H9 (cell line): ENCODE data around the gene PLEKHA7. TPM values are rescaled to one million over a fixed set of nuclear protein-coding genes. Genes with fewer than 3 reads are reported as not detected.

Source experiments
- DNase-seq: peaks from one replicate; pipeline ENCODE4 v3.0.0-alpha.2; 2017
- H2AFZ ChIP-seq: one replicate; pipeline ENCODE4 v1.6.1; 2013; ENCODE audit warnings: mild to moderate bottlenecking, low read length, control low read depth, moderate library complexity
- H2AK5ac ChIP-seq: 2 replicates; pipeline ENCODE4 v1.6.1; 2013; ENCODE audit warnings: low read length, control low read depth, mixed read lengths; ENCODE audit not compliant: insufficient read length
- H2BK120ac ChIP-seq: one replicate; pipeline ENCODE4 v1.6.1; 2013; ENCODE audit warnings: low read depth, mild to moderate bottlenecking, low read length, control low read depth, inconsistent platforms; ENCODE audit not compliant: poor library complexity, severe bottlenecking
- H2BK12ac ChIP-seq: 2 replicates; pipeline ENCODE4 v1.6.1; 2013; ENCODE audit warnings: low read length, control low read depth, mixed read lengths, low read depth; ENCODE audit not compliant: insufficient read length
- H2BK15ac ChIP-seq: 2 replicates; pipeline ENCODE4 v1.6.1; 2013; ENCODE audit warnings: low read depth, low read length, control low read depth
- H2BK20ac ChIP-seq: one replicate; pipeline ENCODE4 v1.6.1; 2013; ENCODE audit warnings: low read depth, mild to moderate bottlenecking, low read length, control low read depth, inconsistent platforms; ENCODE audit not compliant: poor library complexity, severe bottlenecking
- H2BK5ac ChIP-seq: 2 replicates; pipeline ENCODE4 v1.6.1; 2013; ENCODE audit warnings: low read length, control low read depth, mixed read lengths; ENCODE audit not compliant: insufficient read length
- H3K14ac ChIP-seq: 2 replicates; pipeline ENCODE4 v1.6.1; 2013; ENCODE audit warnings: low read length, control low read depth; ENCODE audit not compliant: insufficient read depth
- H3K18ac ChIP-seq: 2 replicates; pipeline ENCODE4 v1.6.1; 2013; ENCODE audit warnings: low read depth, mild to moderate bottlenecking, mixed read lengths, low read length, control low read depth; ENCODE audit not compliant: insufficient read length
- H3K23ac ChIP-seq: 2 replicates; pipeline ENCODE4 v1.6.1; 2013; ENCODE audit warnings: low read length, control low read depth, mixed read lengths, low read depth; ENCODE audit not compliant: insufficient read length
- H3K23me2 ChIP-seq: 2 replicates; pipeline ENCODE4 v1.6.1; 2013; ENCODE audit warnings: low read depth, mild to moderate bottlenecking, mixed read lengths, low read length, control low read depth; ENCODE audit not compliant: insufficient read length, poor library complexity, severe bottlenecking
- H3K27ac ChIP-seq: 2 replicates; pipeline ENCODE4 v1.5.1; 2013; ENCODE audit warnings: low read length, control low read depth, mixed read lengths, low read depth; ENCODE audit not compliant: insufficient read length
- H3K27me3 ChIP-seq: 2 replicates; pipeline ENCODE4 v1.6.1; 2013; ENCODE audit warnings: low read length, control low read depth, inconsistent platforms; ENCODE audit not compliant: insufficient read depth
- H3K4ac ChIP-seq: 2 replicates; pipeline ENCODE4 v1.6.1; 2013; ENCODE audit warnings: low read depth, mild to moderate bottlenecking, control low read depth, inconsistent platforms, low read length, moderate library complexity
- H3K4me1 ChIP-seq: 2 replicates; pipeline ENCODE4 v1.6.1; 2013; ENCODE audit warnings: low read length, control low read depth, inconsistent platforms; ENCODE audit not compliant: insufficient read depth
- H3K4me2 ChIP-seq: 2 replicates; pipeline ENCODE4 v1.6.1; 2013; ENCODE audit warnings: low read length, control low read depth, mixed read lengths; ENCODE audit not compliant: insufficient read length, insufficient read depth
- H3K56ac ChIP-seq: 2 replicates; pipeline ENCODE4 v1.6.1; 2013; ENCODE audit warnings: low read depth, mild to moderate bottlenecking, mixed read lengths, low read length, control low read depth; ENCODE audit not compliant: insufficient read length
- H3K79me1 ChIP-seq: 2 replicates; pipeline ENCODE4 v1.6.1; 2013; ENCODE audit warnings: low read depth, mild to moderate bottlenecking, moderate library complexity, low read length, control low read depth, inconsistent platforms; ENCODE audit not compliant: insufficient read depth, poor library complexity, severe bottlenecking
- H3K79me2 ChIP-seq: 2 replicates; pipeline ENCODE4 v1.6.1; 2013; ENCODE audit warnings: low read length, control low read depth, inconsistent platforms; ENCODE audit not compliant: insufficient read depth
- H3K9ac ChIP-seq: 2 replicates; pipeline ENCODE4 v1.6.1; 2013; ENCODE audit warnings: low read length, control low read depth, mixed read lengths; ENCODE audit not compliant: insufficient read length; ENCODE audit errors: extremely low read depth
- H3K9me3 ChIP-seq: one replicate; pipeline ENCODE4 v1.6.1; 2013; ENCODE audit warnings: low read depth, low read length, inconsistent platforms; ENCODE audit not compliant: control insufficient read depth
- H3T11ph ChIP-seq: one replicate; pipeline ENCODE4 v1.6.1; 2013; ENCODE audit warnings: mild to moderate bottlenecking, low read length, control low read depth, inconsistent platforms
- H4K20me1 ChIP-seq: one replicate; pipeline ENCODE4 v1.6.1; 2013; ENCODE audit not compliant: control insufficient read depth, insufficient read length, insufficient read depth
- H4K5ac ChIP-seq: 2 replicates; pipeline ENCODE4 v1.6.1; 2013; ENCODE audit warnings: low read depth, mild to moderate bottlenecking, mixed read lengths, low read length, control low read depth; ENCODE audit not compliant: insufficient read length
- H4K8ac ChIP-seq: replicated peaks from 2 replicates; pipeline ENCODE4 v1.6.1; 2013; ENCODE audit warnings: low read length, control low read depth, mixed read lengths, low read depth; ENCODE audit not compliant: insufficient read length
- H4K91ac ChIP-seq: 2 replicates; pipeline ENCODE4 v1.6.1; 2013; ENCODE audit warnings: low read depth, mild to moderate bottlenecking, moderate library complexity, mixed read lengths, low read length, control low read depth; ENCODE audit not compliant: insufficient read length
- H3K27ac Mint-ChIP-seq, 3 experiments: 2 replicates in 2 of 3; 3 replicates in 1 of 3; pipeline ENCODE4 v1.8.0; 2020 to 2021; ENCODE audit warnings: mixed read lengths in 3 of 3, mild to moderate bottlenecking in 1 of 3, moderate library complexity in 1 of 3
- H3K27me3 Mint-ChIP-seq: 2 replicates; pipeline ENCODE4 v1.8.0; 2021; ENCODE audit warnings: low read depth, mild to moderate bottlenecking, moderate library complexity, mixed read lengths
- H3K36me3 Mint-ChIP-seq, 3 experiments: 2 replicates in 2 of 3; 3 replicates in 1 of 3; pipeline ENCODE4 v1.8.0; 2020 to 2021; ENCODE audit warnings: low read depth in 3 of 3, mixed read lengths in 3 of 3; ENCODE audit not compliant: insufficient read depth in 1 of 3
- H3K4me1 Mint-ChIP-seq, 2 experiments: 2 replicates each; pipeline ENCODE4 v1.8.0; 2020; ENCODE audit warnings: mixed read lengths in 2 of 2
- H3K4me3 Mint-ChIP-seq, 2 experiments: 2 replicates in 1 of 2; 3 replicates in 1 of 2; pipeline ENCODE4 v1.8.0; 2020 to 2021; ENCODE audit warnings: mild to moderate bottlenecking in 2 of 2, mixed read lengths in 2 of 2, moderate library complexity in 1 of 2
- H3K9me3 Mint-ChIP-seq, 2 experiments: 2 replicates in 1 of 2; 3 replicates in 1 of 2; pipeline ENCODE4 v1.8.0; 2020; ENCODE audit warnings: mild to moderate bottlenecking in 2 of 2, mixed read lengths in 2 of 2, moderate library complexity in 1 of 2
- CTCF ChIP-seq: fragments of 200-600 bp; sonication (generic); conservative IDR thresholded peaks from 3 replicates; pipeline ENCODE4 v1.8.0; 2021; ENCODE audit warnings: antibody characterized with exemption, mild to moderate bottlenecking
- WGBS: extraction: QIAGEN DNeasy Blood & Tissue Kit; methylation state at CpG from one replicate; pipeline ENCODE4 v1.1.7; 2013; ENCODE audit warnings: missing lambda C conversion rate, low lambda C conversion rate, mixed read lengths; ENCODE audit not compliant: insufficient read length; ENCODE audit errors: extremely low coverage; 5-methylcytosine and 5-hydroxymethylcytosine counted together
- total RNA-seq: library from RNA; stranded (reverse); gene quantifications from 2 replicates; pipeline ENCODE4 v1.2.1, GENCODE V29; 2021

The PLEKHA7 gene
- total RNA-seq, 1 experiment from 2014 or later = 21.0 TPM

GRCh38 chr11:16928044-16928443 is 86.2 kb downstream of the PLEKHA7 start:
- H4K20me1 ChIP-seq = no peaks in the 10 kb centered on the region
- TF ChIP-seq CTCF = no peak
- peaks cover 13% of the 10 kb centered on the region for H3K23me2 ChIP-seq
- DNase-seq = no peak
- Mint-ChIP-seq H3K27ac (no peak overlapping the region), H3K27me3 (peaks cover 50% of the 10 kb centered on the region), H3K4me3 (no peak overlapping the region; a peak in 1 of 5 replicates), H3K4me1 (peaks cover 31 to 40% of the 10 kb centered on the region in 2 experiments), H3K36me3 (no peaks in the 10 kb centered on the region; a peak in 1 of 7 replicates), H3K9me3 (no peaks in the 10 kb centered on the region)
- no peak overlapping the region for H2BK120ac ChIP-seq
- H3K9ac ChIP-seq = no peak overlapping the region
- no peak overlapping the region for H3K23ac ChIP-seq
- no peak overlapping the region for H2AFZ ChIP-seq
- H2BK20ac ChIP-seq = no peak overlapping the region
- H4K91ac ChIP-seq = no peak overlapping the region
- WGBS = no CpG with 5 or more reads among the region's 4 CpGs
- no peaks in the 10 kb centered on the region for H3K79me1 ChIP-seq
- H2AK5ac ChIP-seq = no peak overlapping the region
- peaks cover 6% of the 10 kb centered on the region; the same call in 1 of the 2 replicates for H3K4me1 ChIP-seq
- no peak overlapping the region for H3T11ph ChIP-seq
- H3K9me3 ChIP-seq = no peaks in the 10 kb centered on the region
- no peak overlapping the region for H3K56ac ChIP-seq
- peaks cover 13% of the 10 kb centered on the region; the same call in 1 of the 2 replicates for H3K27me3 ChIP-seq
- no peak overlapping the region for H3K18ac ChIP-seq
- no peak overlapping the region for H2BK5ac ChIP-seq
- H3K27ac ChIP-seq = no peak overlapping the region
- H3K79me2 ChIP-seq = no peaks in the 10 kb centered on the region
- no peak overlapping the region for H3K4me2 ChIP-seq
- H2BK12ac ChIP-seq = no peak overlapping the region
- no peak overlapping the region for H3K4ac ChIP-seq
- H3K14ac ChIP-seq = no peak overlapping the region
- no peak overlapping the region for H4K8ac ChIP-seq
- no peak overlapping the region for H4K5ac ChIP-seq
- no peak overlapping the region for H2BK15ac ChIP-seq
